D721Med (cell line): ENCODE data around the gene TMEM79.

Experiments used
- DNase-seq: peaks from one replicate; pipeline ENCODE4 v3.0.0; 2011; ENCODE audit warnings: low spot score; ENCODE audit not compliant: insufficient read length
- FAIRE-seq: peaks from 2 replicates; lab custom pipeline; 2011; peaks lifted over from hg19 to GRCh38; lab: Jason Lieb, UNC
- TF ChIP-seq, protein P1 (sequence below): IDR thresholded peaks from 2 replicates; pipeline ENCODE4 v1.5.1; 2012; ENCODE audit warnings: mild to moderate bottlenecking, control low read depth; ENCODE audit not compliant: insufficient read depth; ENCODE audit errors: missing control alignments

Gene TMEM79

DNA sequence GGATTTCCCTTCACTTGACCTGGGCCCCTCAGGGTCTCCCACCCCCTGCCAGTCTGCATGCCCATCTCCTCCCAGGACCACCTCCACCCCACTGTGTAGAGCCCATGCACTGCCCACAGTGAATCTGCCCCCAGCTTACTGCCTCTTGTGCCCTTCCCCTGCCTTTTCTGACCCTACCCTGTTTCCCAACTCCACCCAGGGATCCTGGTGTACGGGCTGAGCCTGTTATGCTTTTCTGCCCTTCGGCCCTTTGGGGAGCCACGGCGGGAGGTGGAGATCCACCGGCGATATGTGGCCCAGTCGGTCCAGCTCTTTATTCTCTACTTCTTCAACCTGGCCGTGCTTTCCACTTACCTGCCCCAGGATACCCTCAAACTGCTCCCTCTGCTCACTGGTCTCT, 1.9 kb downstream of the TMEM79 start:
- FAIRE-seq (no peak), DNase-seq (no peak)
- TF ChIP-seq, protein P1, sequence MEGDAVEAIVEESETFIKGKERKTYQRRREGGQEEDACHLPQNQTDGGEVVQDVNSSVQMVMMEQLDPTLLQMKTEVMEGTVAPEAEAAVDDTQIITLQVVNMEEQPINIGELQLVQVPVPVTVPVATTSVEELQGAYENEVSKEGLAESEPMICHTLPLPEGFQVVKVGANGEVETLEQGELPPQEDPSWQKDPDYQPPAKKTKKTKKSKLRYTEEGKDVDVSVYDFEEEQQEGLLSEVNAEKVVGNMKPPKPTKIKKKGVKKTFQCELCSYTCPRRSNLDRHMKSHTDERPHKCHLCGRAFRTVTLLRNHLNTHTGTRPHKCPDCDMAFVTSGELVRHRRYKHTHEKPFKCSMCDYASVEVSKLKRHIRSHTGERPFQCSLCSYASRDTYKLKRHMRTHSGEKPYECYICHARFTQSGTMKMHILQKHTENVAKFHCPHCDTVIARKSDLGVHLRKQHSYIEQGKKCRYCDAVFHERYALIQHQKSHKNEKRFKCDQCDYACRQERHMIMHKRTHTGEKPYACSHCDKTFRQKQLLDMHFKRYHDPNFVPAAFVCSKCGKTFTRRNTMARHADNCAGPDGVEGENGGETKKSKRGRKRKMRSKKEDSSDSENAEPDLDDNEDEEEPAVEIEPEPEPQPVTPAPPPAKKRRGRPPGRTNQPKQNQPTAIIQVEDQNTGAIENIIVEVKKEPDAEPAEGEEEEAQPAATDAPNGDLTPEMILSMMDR, result no peak

DNA sequence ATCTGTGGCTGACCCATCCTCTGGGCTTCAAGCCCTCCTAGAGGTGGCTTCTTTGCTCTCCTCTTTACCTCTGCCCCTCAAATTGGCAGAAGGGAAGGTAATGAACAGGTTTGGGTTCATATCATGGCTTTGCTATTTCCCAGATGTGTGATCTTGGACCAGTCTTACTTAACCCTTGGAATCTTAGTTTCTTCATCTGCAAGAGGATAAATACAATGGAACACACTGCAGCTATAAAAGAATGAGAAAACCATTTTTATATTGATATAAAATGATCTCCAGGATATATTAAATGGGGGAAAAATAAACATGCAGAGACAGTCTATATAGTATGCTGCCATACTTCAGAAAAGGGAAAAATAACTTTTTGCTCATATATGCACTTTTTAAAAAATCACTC, 5.7 kb downstream of the TMEM79 start:
- no peak for FAIRE-seq
- DNase-seq, result no peak
- TF ChIP-seq, protein P1, result no peak

DNA sequence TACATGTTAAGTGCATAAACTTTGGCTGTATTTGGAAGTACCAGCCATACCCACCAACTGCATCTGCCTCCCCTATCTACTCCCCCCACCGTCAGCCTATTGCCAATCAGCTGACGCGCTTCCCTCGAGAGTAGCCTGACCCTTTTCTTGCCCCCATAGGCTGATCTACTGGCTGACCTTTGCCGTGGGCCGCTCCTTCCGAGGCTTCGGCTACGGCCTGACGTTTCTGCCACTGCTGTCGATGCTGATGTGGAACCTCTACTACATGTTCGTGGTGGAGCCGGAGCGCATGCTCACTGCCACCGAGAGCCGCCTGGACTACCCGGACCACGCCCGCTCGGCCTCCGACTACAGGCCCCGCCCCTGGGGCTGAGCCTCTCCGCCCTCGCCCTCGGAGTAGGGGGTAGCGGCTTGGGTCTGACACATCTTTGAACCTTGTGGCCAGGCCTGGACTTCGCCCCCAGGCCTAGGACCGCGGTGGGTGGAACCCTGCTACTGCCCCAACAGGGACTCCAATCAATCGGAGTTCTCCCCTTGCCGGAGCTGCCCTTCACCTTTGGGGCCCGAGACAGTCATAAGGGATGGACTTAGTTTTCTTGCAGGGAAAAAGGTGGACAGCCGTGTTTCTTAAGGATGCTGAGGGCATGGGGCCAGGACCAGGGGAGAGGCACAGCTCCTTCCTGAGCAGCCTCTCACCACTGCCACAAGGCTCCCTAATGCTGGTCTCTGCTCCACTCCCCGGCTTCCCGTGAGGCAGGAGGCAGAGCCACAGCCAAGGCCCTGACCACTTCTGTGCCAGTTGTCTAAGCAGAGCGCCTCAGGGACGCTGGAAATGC, 7.3 kb downstream of the TMEM79 start:
- TF ChIP-seq, protein P1, result no peak
- DNase-seq (peak; percentile 87), FAIRE-seq (no peak)

DNA sequence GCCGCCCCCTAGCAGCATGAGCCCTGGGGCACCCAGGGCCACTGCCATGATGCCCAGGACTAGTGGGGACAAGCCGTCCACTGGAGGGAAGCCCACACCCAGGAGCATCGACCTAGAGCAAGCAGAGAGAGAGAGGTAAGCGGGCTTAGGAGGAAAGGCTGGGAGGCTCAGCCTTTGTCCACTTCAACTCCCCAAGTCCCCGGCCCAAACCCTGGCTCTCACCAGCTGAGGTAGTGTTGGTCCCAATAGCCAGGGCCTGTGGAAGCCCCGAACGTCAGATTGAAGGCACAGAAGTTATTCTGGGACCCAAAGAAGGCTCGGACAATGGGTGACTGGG, 8.9 kb downstream of the TMEM79 start:
- DNase-seq (no peak), FAIRE-seq (no peak)
- TF ChIP-seq, protein P1, result no peak

DNA sequence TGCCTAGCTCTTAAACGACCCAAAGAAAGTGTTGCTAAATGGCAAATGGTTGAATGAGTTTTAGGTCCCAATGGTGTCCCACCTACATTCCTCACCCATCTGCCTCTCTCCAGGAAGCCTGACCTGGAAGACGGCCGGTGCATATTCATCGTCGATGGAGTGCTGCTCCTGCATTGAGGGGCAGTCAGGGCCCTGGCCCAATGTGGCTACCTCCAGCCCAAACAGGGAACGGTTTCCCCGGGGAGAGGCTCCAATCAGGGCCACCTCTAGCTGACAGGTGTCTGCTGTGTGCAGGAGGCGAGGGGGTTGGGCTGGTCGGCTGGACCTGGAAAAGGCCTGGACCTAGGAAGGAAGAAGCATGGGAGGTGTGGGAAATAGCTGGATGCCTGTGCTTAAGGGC, 9.8 kb downstream of the TMEM79 start:
- DNase-seq (no peak), FAIRE-seq (no peak)
- TF ChIP-seq, protein P1, result no peak

- DNase-seq (no peak), FAIRE-seq (no peak)
- TF ChIP-seq, protein P1, result no peak
Measured at GRCh38 chr1:156295391-156295947, 11.3 kb downstream of the TMEM79 start, which contains the start of gene GLMP. GLMP (minus strand) TSS chr1:156295679; CDS start chr1:156295645, 34 bp downstream.

GRCh38 chr1:156298852-156299357, 14.8 kb downstream of the TMEM79 start, which contains the start of gene VHLL:
VHLL (minus strand) TSS chr1:156299307; CDS start chr1:156299189, 118 bp downstream.
- TF ChIP-seq, protein P1, result no peak
- DNase-seq, result no peak
- no peak for FAIRE-seq
